GM19238 (cell line): ENCODE data around the gene KCNQ1OT1.

Experiments used
- DNase-seq: peaks from one replicate; pipeline ENCODE4 v3.0.0; 2011; ENCODE audit warnings: low spot score; ENCODE audit not compliant: insufficient read length

Gene KCNQ1OT1

DNA sequence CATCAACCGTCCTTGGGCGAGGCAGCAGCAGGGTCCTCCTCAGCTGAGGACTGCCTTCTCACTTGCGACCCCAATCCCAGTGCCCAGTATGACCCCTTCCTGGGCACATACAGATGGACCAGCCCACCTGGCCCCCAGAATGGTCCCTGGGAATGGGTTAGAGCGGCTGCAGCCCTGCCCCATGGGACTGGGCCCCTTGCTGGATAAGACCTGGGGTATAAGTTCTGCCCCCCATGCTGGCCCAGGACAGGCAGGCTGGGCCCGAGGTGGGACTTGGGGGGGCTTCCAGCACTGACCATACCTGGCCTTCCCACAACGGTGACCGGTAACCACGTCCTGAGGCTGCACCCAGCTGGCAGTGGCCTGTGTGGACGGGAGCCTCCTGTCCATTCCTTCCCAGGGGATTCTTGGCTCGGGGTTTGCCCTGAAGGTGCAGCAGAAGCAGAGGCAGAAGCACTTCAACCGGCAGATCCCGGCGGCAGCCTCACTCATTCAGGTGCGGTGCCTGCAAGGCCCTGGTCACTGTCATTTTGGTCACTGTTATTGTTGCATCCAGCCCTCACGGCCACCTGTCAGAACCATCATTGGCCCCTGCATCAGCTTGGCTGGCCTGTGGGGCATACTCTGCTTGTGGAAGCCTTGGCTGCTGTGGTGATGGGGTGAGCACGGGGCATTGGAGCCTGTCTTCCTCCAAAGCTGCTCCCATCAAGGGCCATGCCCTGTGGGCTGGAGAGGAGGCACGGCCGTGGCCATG is 114.8 kb downstream of the KCNQ1OT1 start:
- no peak for DNase-seq

DNA sequence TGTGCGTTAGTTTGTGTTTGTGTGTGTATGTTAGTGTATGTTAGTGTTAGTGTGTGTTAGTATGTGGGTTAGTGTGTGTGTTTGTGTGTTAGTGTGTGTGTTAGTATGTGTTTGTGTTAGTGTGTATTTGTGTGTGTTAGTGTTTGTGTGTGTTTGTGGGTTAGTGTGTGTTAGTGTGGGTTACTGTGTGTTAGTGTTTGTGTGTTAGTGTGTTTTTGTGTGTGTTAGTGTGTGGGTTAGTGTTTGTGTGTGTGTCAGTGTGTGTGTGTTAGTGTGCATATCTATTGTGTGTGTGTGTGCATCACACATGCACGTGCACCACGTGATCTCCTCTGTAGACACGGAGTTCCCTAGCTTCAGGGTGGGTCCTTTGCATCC is 115.4 kb downstream of the KCNQ1OT1 start:
- no peak for DNase-seq

DNA sequence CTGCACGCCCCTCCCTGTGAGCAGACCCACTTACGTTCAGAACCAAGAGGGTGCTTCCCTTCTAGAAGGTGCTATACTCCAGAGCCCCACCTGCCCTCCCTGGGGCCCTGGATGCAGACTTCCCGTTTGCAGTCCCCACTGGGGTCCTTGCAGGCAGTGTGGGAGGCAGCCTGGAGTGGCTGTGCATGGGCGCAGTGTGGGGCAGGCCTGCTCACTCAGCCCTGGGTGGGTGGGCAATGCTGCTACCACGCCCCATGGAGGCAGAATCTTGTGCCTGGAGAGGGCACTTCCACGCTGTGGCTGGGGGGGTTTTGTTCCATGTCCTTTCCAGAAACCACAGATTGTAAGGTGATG is 116.2 kb downstream of the KCNQ1OT1 start:
- DNase-seq: no peak

DNA sequence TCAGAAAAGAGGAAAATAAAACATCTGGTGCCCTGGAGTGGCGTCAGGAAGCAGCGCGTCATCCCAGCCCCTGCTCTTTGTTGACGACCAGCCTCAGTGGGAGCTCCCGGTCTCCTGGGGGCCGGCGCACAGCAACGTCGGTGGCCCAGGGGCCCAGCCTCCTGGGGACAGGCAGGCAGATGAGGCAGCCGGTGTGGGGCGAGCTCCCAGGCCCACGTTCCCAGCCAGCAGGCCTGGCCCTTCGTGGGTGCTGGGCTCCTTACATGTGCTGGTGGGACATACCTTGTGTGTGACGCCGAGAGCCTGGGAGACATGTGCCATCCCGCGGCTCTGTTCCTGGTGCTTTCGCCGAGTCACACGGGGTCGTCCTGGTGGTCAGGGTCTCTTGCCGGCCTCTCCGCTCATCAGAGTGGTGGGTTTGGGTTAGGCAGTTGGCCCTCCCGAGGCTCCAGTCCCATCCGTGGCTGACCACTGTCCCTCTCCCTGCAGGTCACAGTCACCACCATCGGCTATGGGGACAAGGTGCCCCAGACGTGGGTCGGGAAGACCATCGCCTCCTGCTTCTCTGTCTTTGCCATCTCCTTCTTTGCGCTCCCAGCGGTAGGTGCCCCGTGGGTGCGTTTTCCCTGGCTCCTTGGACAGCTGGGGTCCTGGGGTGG is 116.7 kb downstream of the KCNQ1OT1 start:
- DNase-seq: no peak

DNA sequence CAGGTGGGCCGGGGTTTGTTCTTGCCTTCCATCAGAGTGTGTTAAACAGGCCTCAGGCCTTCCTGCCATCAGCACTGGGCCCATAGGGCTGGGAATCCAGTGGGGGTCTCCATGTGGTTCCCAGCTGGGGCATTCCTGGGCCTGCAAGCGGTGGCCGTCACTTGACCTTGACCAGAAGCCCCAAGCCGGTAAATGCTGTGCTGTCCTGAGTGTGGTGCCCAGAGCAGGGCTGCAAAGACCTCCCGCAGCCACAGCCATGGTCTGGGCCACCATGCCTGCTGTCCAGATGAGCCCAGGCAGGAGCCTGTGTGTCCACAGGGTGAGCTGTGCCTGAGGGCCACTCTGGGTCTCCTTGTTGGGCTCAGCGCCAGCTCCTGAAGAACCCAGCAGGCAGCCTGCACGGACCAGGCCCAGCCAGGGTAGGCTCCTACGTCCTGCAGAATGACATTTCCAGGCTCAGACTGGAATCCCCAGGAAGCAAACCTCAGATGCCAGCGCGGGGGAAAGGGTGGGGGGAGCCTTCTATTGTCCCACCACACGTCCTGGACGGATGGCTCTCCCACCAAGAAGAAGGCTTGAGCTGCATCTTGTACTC is 117.3 kb downstream of the KCNQ1OT1 start:
- DNase-seq: no peak

DNA sequence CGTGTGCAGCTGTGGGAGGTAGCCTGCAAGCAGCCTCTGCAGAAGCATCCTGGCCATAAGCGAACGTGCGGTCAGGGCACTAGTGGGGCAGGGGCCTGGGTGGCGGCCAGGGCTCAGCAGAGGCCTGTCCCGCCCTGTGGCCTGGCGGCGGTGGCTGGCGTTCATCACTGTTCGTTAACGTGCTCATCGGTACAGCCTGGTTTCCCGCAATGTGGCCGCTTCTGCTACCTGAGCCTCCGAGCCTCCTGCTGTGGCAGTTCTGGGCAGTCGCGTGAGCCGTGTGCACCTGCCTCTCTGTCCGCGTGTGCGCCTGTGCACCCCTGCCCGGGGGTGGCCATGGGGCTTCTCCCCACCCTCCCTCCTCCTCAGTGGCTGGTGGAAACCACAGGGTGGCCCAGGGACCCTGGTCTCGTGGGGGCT is 117.9 kb downstream of the KCNQ1OT1 start:
- no peak for DNase-seq

DNA sequence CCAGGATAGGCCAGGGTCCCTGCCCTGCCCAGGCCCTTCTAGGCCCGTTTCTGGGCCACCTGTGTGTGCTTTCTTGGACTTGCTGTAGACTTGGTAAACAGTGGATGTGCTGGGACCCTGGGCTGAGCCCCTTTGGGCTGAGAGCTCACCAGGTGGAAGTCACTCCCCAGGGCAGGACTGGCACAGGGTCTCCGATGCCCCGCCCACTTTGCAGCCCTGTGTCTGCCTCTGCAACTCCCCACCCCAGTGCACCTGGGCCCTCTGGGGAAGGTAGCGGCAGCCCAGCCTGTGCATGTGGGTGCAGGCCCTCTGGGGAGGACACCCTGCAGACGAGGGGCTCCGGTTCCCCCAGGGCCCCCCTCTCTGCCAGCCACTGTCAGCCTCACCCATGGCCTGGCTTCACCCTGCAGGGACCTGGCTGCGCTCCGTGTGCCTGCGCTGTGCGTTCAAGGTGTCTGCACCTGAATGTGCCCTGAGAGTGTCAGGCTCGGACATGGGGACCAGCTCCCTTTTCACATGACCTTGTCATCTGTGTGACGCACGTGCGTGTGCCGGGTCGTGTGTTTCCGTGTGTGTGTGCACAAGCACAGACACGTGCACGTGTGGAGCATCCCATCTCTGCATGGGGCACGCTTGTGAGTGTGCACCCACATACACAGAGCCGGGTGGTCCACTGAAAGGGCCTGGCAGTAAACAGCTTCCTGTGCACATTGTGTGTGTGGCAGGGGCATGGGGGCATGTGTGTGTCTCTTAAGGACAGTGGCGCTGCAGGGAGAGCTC is 118.5 kb downstream of the KCNQ1OT1 start:
- DNase-seq: no peak

DNA sequence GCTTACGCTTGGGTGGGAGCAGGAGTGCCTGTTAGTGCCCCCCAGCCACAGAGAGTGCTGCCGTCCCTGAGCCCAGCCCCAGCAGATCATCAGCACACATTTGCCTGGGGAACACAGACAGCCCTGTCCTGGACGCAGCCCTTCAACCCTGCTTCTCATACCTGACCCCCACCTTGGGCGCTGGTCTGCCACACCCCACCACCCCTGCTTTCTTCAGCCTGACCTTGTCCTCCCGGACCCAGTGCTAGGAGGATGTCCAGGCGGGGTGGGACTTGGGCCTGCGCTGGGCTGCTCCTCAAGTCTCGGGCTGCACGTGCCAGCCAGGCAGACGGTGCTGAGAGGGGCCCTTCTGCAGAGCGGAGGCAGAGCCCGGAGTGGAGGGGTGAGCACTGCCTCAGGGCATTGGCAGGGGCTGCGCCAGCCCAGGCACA is 119.2 kb downstream of the KCNQ1OT1 start:
- no peak for DNase-seq

DNA sequence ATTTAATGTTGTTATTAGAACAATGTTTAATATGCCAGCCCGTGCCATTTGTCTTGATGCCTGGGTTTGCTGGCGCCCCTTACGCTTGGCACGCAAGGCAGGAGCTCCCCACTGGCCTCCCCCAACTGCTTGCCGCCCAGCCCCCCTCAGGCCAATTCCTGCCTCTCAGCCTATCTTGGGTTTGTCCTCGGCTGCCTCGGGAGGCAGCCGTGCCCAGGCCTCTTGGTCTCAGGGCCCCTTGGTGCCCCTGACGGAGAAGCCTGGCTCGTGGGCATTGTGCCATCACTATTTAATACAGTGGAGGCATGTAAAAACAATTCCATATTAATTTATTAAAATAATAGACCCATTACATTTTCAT is 119.8 kb downstream of the KCNQ1OT1 start:
- no peak for DNase-seq

DNA sequence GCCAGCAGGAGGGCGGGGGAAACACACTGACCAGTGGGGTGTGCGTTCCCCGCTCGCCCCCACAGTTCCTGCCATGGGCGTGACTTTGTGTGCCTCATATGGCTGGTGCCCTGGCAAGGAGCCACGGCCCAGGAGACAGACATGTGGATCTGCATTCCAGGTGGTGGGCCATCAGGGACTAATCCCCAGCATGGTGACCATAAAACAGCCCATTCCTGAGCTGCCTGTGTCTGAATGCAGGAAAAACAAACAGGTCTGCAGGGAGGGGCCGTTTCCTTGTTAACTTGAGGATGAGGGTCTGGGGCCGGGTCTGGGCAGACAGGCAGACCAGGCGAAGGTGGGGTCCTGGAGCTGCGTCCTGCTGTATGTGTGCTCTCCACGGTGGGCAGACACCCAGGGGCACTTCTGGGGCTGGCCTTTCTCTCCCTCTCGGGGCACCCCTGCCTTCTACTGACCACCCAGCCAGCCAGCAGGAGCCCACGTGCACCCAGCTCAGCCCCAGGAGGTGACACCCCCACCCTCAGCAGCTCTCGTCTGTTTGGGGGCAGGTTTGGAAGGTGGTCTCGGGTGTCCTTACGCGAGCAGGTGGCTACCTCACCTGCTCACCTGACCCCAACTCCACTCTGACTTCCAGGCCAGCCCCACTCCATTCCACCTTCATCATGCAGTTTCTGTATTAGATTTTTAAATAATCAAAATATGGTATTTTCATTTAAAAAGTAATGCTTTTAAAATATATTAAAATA is 120.3 kb downstream of the KCNQ1OT1 start:
- DNase-seq: no peak

DNA sequence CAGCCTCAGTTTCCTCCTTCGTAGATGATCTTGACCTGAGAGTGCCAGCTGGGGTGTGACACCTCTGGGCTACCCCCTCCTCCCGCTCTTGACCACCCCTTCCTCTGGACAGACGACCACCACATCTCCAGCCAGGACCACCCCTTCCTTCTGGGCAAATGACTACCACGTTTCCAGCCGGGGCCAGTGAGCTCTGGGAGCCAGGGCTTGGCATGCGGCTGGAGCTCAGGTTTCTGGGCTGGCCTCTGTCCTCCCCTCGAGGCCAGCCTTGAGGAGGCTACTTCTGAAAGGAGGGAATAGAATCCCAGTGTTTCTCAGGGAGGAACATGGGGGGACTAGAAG is 120.9 kb downstream of the KCNQ1OT1 start:
- DNase-seq: no peak

DNA sequence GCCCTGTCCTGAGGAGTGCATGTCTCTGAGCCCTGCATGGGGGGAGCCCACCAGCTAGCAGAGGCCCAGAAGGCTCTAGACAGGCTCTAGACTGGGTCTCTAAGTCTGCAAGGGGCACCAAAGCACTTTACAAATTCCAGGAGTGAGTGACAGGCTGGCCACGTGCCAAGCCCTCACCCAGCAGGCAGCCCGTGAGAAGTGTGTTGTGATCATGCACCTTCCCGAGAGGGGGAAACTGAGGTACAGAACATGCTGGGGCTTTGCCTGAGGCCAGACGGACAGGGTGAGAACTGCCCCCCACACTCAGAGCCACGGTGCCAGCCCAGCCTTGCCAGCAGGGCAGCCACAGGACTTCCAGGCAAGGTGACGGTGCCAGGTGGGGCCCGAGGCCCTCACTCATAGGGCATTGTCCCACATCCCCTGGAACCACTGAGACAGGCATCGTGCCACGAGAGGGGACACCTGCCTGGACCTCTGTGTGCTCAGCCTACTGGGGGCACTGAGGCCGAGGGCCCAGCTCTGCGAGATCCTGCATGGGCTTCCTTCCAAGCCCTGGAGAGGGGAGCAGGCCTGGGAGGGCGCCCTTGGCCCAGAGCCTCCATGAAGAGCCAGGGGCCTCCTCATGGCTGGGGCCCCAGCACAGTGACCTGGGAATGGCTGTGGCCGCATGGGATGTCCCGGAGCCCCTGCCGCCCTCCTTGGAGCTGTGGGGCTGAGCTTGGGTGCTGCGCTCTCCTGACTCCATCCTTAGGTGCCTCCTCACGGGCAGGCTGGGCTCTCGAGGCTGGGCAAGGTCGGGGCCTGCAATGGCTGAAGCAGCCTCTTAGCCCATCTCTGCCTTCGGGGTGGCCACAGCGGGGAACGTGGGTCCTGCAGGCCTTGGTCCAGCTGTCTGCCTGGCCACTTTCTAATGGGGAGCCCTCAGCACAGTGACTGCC is 121.5 kb downstream of the KCNQ1OT1 start:
- DNase-seq: no peak

DNA sequence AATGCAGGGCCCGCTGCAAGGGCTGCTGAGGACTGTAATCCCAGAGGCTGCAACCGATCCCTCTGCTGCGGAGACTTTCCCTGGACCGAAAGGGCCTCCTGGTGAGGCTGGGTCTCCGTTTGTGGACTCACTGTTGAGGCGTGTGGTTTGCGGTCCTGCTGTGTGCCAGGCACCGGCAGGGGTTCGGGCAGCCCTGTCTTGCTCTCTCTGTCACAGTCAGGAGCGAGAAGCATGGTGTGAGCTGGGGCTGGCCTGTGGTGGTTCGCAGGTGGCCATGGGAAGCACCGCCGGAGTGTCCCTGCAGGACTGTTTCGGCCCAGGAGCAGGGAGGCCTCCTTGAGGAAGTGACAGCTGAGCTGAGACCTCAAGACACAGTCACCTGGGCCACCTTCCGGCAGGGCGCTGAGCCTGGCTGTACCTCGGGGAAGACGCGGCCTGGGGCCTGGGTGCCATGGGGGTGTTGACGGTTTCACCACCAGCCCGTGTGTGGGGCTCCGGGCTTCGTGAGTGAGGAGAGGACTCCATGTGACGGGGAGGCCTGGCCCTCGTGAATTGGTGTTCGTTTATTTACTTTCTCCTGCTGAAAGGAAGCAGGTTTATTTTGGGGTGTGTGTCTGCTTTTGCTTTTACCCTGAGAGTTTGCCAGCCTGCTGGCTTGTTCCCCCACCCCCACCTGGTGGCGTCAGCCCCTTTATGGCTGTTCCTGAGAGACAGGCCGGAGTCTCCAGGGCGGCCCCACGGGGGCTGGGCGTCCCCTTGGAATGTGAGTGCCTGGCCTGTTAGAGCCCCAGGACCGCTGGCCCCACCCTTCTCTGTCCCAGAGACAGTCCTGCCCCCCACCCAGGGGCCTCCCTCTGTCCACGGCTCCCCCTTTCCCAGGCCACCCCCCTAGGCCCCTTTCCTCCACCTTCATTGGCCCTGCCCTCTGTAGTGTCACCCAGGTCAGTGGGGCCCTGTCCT is 122.5 kb downstream of the KCNQ1OT1 start:
- no peak for DNase-seq

DNA sequence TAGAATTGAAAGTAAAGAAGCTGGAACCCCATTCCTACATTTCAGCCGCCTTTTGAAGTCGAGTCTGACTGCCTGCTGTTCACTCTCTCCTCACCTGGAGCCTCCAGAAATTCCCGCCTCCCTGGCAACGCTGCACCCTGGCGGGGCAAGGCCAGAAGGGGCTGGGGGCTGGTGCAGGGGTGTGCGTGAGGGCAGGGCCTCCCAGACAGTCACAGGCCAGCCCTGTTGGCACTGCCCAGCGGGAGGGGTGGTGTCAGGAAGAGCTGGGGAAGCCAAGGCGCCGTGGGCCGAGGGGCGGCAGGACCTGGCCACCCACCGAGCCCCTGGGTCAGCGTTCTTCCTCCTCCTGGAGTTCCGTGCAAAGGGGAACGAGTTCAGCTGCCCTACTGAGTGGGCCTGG is 123.2 kb downstream of the KCNQ1OT1 start:
- no peak for DNase-seq

DNA sequence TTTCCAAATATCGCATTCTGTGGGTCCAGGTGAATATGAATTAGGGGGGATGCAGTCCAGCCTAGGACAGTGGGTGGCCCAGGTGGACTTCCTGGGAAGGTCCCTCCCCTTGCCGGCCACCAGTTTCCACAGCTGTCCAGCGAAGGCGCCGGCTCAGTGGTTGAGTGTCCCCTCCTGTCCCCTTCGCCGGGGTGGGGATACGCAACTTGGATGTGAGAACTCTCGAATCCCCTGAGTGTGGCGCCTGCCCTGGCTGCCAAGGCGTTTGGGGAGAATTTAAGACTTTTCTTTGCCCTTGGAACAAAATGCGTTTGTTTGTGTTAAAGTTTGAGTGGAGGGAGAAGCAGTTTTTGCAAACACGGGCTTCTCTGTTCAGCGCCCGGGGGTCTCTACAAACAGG is 123.7 kb downstream of the KCNQ1OT1 start:
- DNase-seq: no peak

DNA sequence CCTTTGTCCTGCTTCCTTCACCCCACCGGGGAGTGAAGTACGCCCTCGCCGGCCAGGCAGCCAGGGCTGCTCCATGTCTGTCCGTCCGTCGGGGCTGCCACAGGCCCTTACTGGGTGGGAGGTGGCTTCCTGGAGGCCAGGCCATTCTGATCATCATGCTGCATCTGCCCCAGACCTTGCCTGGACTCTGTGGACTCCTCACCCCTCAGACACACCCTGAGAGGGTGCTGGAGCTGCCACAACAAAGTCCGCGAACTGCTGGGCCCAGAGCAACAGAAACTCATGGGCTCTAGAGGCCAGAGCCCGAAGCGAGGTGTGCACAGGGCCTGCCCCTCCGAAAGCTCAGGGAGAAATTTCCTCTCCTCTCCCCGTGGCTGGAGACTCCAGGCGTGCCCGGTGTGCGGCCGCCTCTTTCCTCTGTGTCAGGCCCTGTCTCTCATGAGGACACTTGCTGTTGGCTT is 124.2 kb downstream of the KCNQ1OT1 start:
- DNase-seq: no peak

DNA sequence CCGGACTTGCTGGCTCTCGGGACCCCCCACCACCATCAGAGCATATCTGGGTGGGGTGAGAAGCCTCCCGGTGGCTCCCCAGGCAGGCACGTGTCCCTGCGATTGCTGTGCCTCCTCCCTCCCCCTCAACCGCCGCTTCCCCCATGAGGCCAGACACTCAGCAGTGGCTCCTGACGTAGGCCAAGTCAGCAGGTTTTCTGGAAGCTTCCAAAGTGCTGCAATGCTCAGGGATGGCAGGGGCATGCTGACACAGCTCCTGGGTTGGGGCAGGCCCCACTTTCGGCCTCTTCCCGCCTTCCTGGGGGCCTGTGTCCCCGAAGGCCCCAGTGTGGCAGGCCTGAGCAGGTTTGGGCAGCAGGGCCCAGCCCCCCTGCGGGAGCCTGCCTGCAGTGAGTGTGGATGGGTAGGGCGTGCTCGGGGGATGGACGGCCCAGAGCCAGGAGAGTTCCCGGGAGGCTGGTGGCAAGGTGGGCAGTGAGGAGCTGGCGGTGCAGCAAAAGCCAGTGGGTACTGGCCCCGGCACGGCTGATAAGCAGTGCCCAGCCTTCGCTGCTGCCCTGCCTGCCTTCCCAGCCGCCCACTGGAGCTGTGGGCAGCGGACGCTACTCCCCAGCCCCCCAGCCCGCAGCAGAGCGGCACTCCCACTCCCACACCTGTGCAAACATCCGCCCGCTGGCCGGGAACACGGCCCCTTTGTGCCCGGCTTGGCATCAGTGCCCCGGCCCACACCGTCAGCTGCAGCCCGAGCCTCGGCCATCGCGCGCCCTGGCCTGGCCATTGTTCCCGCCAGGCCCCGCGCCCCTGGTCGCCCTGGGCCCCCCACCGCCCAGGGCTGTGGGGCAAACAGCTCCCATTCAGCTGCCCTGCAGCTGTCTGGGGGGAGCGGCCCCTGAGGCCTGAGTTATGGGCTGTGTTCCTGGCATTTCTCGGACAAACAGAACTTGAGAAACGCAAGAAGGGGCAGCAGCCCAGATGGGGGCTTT is 125.0 kb downstream of the KCNQ1OT1 start:
- no peak for DNase-seq

DNA sequence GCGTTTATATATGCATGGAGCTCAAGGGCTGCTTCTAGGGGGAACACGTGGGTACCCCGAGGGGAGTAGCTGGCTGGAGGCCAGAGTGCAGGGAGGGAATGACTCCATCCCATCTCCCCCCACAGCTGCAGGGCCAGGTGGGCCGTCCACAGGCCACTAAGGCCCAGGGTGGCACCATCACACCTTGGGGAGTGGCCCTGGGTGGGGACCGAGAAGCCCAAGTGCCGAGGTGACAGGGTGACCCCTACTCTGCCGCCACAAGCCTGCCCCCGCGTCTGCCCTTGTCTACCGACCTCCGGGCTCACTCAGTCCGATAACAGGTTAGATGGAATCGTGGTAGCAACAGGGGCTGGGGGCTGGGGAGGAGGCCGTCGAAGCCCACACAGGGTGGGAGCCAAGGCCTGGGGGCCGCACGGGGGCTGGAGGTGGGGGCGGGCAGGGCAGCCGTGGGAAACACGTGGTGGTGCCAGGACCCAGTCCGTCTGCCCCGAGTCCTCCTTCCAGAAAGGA is 125.7 kb downstream of the KCNQ1OT1 start:
- DNase-seq: no peak
